Measurements from ENCODE around the gene OR2Y1. TPM values are rescaled to one million over a fixed set of nuclear protein-coding genes. Genes with fewer than 3 reads are reported as not detected.
"Not testable (repeated sequence)": the region's sequence is repeated elsewhere in the genome, so short reads cannot be mapped to it uniquely, and the experiment has no call there.

Gene OR2Y1
- total RNA-seq, 1 donor from 2014 or later: not detected

GRCh38 chr5:180740953-180741352 lies 1.1 kb upstream of the OR2Y1 start:
- DNase-seq (ENCODE audit: low spot score): not testable (repeated sequence)

GRCh38 chr5:180739271-180739670 lies 587 bp downstream of the OR2Y1 start:
- DNase-seq (ENCODE audit: low spot score): no peak

- DNase-seq (ENCODE audit: low spot score): no peak
Measured at GRCh38 chr5:180736536-180736935, 3.3 kb downstream of the OR2Y1 start.

GRCh38 chr5:180724944-180725343 lies 14.9 kb downstream of the OR2Y1 start:
- no peak for DNase-seq (ENCODE audit: low spot score)

- no peak for DNase-seq (ENCODE audit: low spot score)
Measured at GRCh38 chr5:180723936-180724335, 15.9 kb downstream of the OR2Y1 start.

GRCh38 chr5:180720486-180720885 lies 19.4 kb downstream of the OR2Y1 start:
- DNase-seq (ENCODE audit: low spot score): no peak

- DNase-seq (ENCODE audit: low spot score): no peak
Measured at GRCh38 chr5:180719781-180720180, 20.1 kb downstream of the OR2Y1 start.

- peak; percentile 47 for DNase-seq (ENCODE audit: low spot score)
Measured at GRCh38 chr5:180718810-180719453, 20.9 kb downstream of the OR2Y1 start.

GRCh38 chr5:180717989-180718388 lies 21.9 kb downstream of the OR2Y1 start:
- DNase-seq (ENCODE audit: low spot score): no peak

GRCh38 chr5:180704362-180704761 lies 35.5 kb downstream of the OR2Y1 start:
- no peak for DNase-seq (ENCODE audit: low spot score)

- DNase-seq (ENCODE audit: low spot score): no peak
Measured at GRCh38 chr5:180703912-180704311, 35.9 kb downstream of the OR2Y1 start.

GRCh38 chr5:180703371-180703770 lies 36.5 kb downstream of the OR2Y1 start:
- not testable (repeated sequence) for DNase-seq (ENCODE audit: low spot score)

GRCh38 chr5:180700440-180700839 lies 39.4 kb downstream of the OR2Y1 start:
- DNase-seq (ENCODE audit: low spot score): not testable (repeated sequence)

- no peak for DNase-seq (ENCODE audit: low spot score)
Measured at GRCh38 chr5:180699042-180699441, 40.8 kb downstream of the OR2Y1 start.

- no peak for DNase-seq (ENCODE audit: low spot score)
Measured at GRCh38 chr5:180696116-180696515, 43.7 kb downstream of the OR2Y1 start.

- no peak for DNase-seq (ENCODE audit: low spot score)
Measured at GRCh38 chr5:180692429-180692828, 47.4 kb downstream of the OR2Y1 start.

GRCh38 chr5:180691046-180691445 lies 48.8 kb downstream of the OR2Y1 start:
- DNase-seq (ENCODE audit: low spot score): no peak

GRCh38 chr5:180690562-180690961 lies 49.3 kb downstream of the OR2Y1 start:
- DNase-seq (ENCODE audit: low spot score): no peak

GRCh38 chr5:180689775-180690174 lies 50.1 kb downstream of the OR2Y1 start:
- no peak for DNase-seq (ENCODE audit: low spot score)

Other genes starting within 250 kb of the OR2Y1 start
- gene CNOT6, start 245.7 kb downstream of the OR2Y1 start, total RNA-seq (ENCODE audit: insufficient read depth, low replicate concordance): 18.8 TPM
- not detected for gene SCGB3A1, start 148.6 kb downstream of the OR2Y1 start, total RNA-seq (ENCODE audit: insufficient read depth, low replicate concordance)
- 0.48 TPM for gene FLT4, start 90.5 kb downstream of the OR2Y1 start, total RNA-seq (ENCODE audit: insufficient read depth, low replicate concordance)
- 98.7 TPM for gene MGAT1, start 62.7 kb upstream of the OR2Y1 start, total RNA-seq (ENCODE audit: insufficient read depth, low replicate concordance)
- gene ZFP62, start 121.2 kb upstream of the OR2Y1 start, total RNA-seq (ENCODE audit: insufficient read depth, low replicate concordance): 25.8 TPM
- gene BTNL8, start 159.1 kb upstream of the OR2Y1 start, total RNA-seq (ENCODE audit: insufficient read depth, low replicate concordance): not detected
- not detected for gene BTNL3, start 248.8 kb upstream of the OR2Y1 start, total RNA-seq (ENCODE audit: insufficient read depth, low replicate concordance)

All from umbilical cord (tissue), 2 donors.